ENCODE measurements around the gene KLHL26.

DNA sequence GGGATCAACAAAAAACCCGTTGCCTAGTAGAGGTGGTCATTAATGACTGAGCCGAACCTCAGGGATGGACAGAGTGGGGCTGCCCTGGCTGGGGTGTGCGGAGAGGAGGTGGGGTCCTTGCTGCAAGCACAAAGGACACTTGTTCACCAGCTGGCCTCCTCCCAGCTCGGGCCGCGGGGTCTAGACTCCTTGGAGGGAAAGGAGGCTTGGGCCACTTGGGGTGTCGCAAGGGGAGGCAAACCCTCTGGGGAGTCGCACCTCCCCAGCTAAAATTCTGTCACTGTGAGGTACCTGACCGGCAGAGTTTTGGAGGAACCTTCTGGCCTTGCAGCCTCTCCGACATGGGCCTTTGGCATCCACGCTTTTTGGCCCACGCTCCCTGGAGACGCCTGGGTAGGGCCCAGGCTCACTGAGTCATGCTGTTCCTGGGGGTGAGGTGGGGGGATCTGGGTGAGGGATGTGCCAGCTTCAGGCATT is 8.2 kb downstream of the KLHL26 start:
- TF ChIP-seq, protein P1, sequence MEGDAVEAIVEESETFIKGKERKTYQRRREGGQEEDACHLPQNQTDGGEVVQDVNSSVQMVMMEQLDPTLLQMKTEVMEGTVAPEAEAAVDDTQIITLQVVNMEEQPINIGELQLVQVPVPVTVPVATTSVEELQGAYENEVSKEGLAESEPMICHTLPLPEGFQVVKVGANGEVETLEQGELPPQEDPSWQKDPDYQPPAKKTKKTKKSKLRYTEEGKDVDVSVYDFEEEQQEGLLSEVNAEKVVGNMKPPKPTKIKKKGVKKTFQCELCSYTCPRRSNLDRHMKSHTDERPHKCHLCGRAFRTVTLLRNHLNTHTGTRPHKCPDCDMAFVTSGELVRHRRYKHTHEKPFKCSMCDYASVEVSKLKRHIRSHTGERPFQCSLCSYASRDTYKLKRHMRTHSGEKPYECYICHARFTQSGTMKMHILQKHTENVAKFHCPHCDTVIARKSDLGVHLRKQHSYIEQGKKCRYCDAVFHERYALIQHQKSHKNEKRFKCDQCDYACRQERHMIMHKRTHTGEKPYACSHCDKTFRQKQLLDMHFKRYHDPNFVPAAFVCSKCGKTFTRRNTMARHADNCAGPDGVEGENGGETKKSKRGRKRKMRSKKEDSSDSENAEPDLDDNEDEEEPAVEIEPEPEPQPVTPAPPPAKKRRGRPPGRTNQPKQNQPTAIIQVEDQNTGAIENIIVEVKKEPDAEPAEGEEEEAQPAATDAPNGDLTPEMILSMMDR (IDR thresholded peaks at IDR 0.05) = no peak
- TF ChIP-seq POLR2A (IDR thresholded peaks at IDR 0.05) = no peak
